ENCODE measurements around the gene DUSP19.

- TF ChIP-seq, protein P1, sequence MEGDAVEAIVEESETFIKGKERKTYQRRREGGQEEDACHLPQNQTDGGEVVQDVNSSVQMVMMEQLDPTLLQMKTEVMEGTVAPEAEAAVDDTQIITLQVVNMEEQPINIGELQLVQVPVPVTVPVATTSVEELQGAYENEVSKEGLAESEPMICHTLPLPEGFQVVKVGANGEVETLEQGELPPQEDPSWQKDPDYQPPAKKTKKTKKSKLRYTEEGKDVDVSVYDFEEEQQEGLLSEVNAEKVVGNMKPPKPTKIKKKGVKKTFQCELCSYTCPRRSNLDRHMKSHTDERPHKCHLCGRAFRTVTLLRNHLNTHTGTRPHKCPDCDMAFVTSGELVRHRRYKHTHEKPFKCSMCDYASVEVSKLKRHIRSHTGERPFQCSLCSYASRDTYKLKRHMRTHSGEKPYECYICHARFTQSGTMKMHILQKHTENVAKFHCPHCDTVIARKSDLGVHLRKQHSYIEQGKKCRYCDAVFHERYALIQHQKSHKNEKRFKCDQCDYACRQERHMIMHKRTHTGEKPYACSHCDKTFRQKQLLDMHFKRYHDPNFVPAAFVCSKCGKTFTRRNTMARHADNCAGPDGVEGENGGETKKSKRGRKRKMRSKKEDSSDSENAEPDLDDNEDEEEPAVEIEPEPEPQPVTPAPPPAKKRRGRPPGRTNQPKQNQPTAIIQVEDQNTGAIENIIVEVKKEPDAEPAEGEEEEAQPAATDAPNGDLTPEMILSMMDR (IDR thresholded peaks at IDR 0.05) = no peak
- TF ChIP-seq POLR2AphosphoS5 (IDR thresholded peaks at IDR 0.05) (no peak), POLR2A (IDR thresholded peaks at IDR 0.05) (no peak), EP300 (IDR thresholded peaks at IDR 0.05) (no peak)
Measured at GRCh38 chr2:183078163-183078463, 434 bp upstream of the DUSP19 start.

Data from gastroesophageal sphincter (tissue), 3 donors.